ENCODE data around the gene KNG1. TPM values are rescaled to one million over a fixed set of nuclear protein-coding genes. Genes with fewer than 3 reads are reported as not detected.

KNG1 gene
- 0.14 TPM for total RNA-seq
- long read RNA-seq, partial matches to known transcripts = 0 of 1 reads
- long read RNA-seq, other reads (novel, unspliced or antisense) = 0 of 1 reads

GRCh38 chr3:186717039-186717457 is at the start of gene KNG1:
Gene KNG1 (plus strand): TSS chr3:186717359. CDS start chr3:186717543, 184 bp downstream.
- peak; percentile 43 for ATAC-seq
- H3K27ac ChIP-seq = no peak within 1 kb of the TSS
- H3K36me3 ChIP-seq = no peaks in the 10 kb centered on the region
- intact Hi-C loops (cut with DNase I) = no loop called here
- no peaks in the 10 kb centered on the region for H3K9me3 ChIP-seq
- H3K4me3 ChIP-seq = no peak within 1 kb of the TSS
- TF ChIP-seq CTCF (IDR thresholded peaks at IDR 0.05) = no peak
- DNase-seq = no peak
- H3K27me3 ChIP-seq = no peaks in the 10 kb centered on the region
- H3K4me1 ChIP-seq = no peaks in the 10 kb centered on the region

GRCh38 chr3:186668426-186668825 is 48.7 kb upstream of the KNG1 start:
- Histone ChIP-seq H3K4me1 (no peaks in the 10 kb centered on the region), H3K27me3 (peaks cover 7% of the 10 kb centered on the region), H3K27ac (no peak overlapping the region), H3K36me3 (no peaks in the 10 kb centered on the region), H3K4me3 (no peak overlapping the region), H3K9me3 (no peaks in the 10 kb centered on the region)
- no peak for TF ChIP-seq CTCF (IDR thresholded peaks at IDR 0.05)
- ATAC-seq (no peak), DNase-seq (no peak)
- intact Hi-C loops (cut with DNase I) = no loop called here

- intact Hi-C loops (cut with DNase I) = no loop called here
- H3K27ac ChIP-seq = no peak overlapping the region
- no peak for DNase-seq
- H3K4me3 ChIP-seq = no peak overlapping the region
- H3K27me3 ChIP-seq = no peaks in the 10 kb centered on the region
- no peaks in the 10 kb centered on the region for H3K4me1 ChIP-seq
- peak; percentile 58 for ATAC-seq
- no peak for TF ChIP-seq CTCF (IDR thresholded peaks at IDR 0.05)
- no peaks in the 10 kb centered on the region for H3K36me3 ChIP-seq
- H3K9me3 ChIP-seq = no peaks in the 10 kb centered on the region
These were observed 47.6 kb upstream of the KNG1 start for GRCh38 chr3:186669378-186670084.

- intact Hi-C loops (cut with DNase I) = no loop called here
- Histone ChIP-seq H3K4me3 (no peak overlapping the region), H3K36me3 (no peaks in the 10 kb centered on the region), H3K9me3 (no peaks in the 10 kb centered on the region), H3K27me3 (no peaks in the 10 kb centered on the region), H3K4me1 (no peaks in the 10 kb centered on the region), H3K27ac (no peak overlapping the region)
- ATAC-seq (no peak), DNase-seq (no peak)
- no peak for TF ChIP-seq CTCF (IDR thresholded peaks at IDR 0.05)
These were observed 47.0 kb upstream of the KNG1 start for GRCh38 chr3:186670155-186670554.

- Histone ChIP-seq H3K9me3 (no peaks in the 10 kb centered on the region), H3K4me3 (no peak overlapping the region), H3K27ac (no peak overlapping the region), H3K4me1 (no peaks in the 10 kb centered on the region), H3K27me3 (no peaks in the 10 kb centered on the region), H3K36me3 (no peaks in the 10 kb centered on the region)
- ATAC-seq (no peak), DNase-seq (no peak)
- intact Hi-C loops (cut with DNase I) = no loop called here
- TF ChIP-seq CTCF (IDR thresholded peaks at IDR 0.05) = no peak
These were observed 46.1 kb upstream of the KNG1 start for GRCh38 chr3:186671051-186671450.

Data from upper lobe of right lung (tissue), 1 donor.